Gastrocnemius medialis (tissue), 4 donors: ENCODE results near the gene TAF1B. TPM values are rescaled to one million over a fixed set of nuclear protein-coding genes. Genes with fewer than 3 reads are reported as not detected.

Experiments used
- ATAC-seq, 2 donors: fragments of 150-250 bp; one replicate each; pipeline ENCODE4 v1.9.1; 2016
- DNase-seq, 2 donors: peaks; one replicate each; pipeline ENCODE4 v3.0.0-alpha.2; 2019
- H3K27ac ChIP-seq, 4 donors: fragments of 200-600 bp; sonication (generic); 1 replicate in 1 of 4; 2 replicates in 3 of 4; pipeline ENCODE4 v1.5.1; 2016 to 2018; ENCODE audit warnings: mild to moderate bottlenecking in 2 of 4, moderate library complexity in 1 of 4
- H3K27me3 ChIP-seq, 3 donors: fragments of 200-600 bp; sonication (generic) in 2 of 3; 1 replicate in 1 of 3; 2 replicates in 2 of 3; pipeline versions ENCODE4 v1.5.1 to v1.6.0; 2016 to 2019; ENCODE audit warnings: mild to moderate bottlenecking in 1 of 3, moderate library complexity in 1 of 3
- H3K36me3 ChIP-seq, 2 donors: fragments of 200-600 bp; sonication (generic) in 1 of 2; one replicate each; pipeline ENCODE4 v1.5.1; 2017 to 2018
- H3K4me1 ChIP-seq, 2 donors: fragments of 200-600 bp; sonication (generic) in 1 of 2; one replicate each; pipeline ENCODE4 v1.5.1; 2016 to 2017; ENCODE audit warnings: mild to moderate bottlenecking in 2 of 2
- H3K4me3 ChIP-seq, 4 donors: fragments of 200-600 bp; sonication (generic) in 3 of 4; 1 replicate in 1 of 4; 2 replicates in 3 of 4; pipeline ENCODE4 v1.5.1; 2016 to 2019; ENCODE audit warnings: mild to moderate bottlenecking in 2 of 4
- H3K9me3 ChIP-seq, 3 donors: fragments of 200-600 bp; sonication (generic) in 2 of 3; 1 replicate in 1 of 3; 2 replicates in 2 of 3; pipeline ENCODE4 v1.5.1; 2016 to 2019
- POLR2A ChIP-seq, 2 donors: fragments of 450-650 bp; IDR thresholded peaks; one replicate each; pipeline ENCODE4 v1.6.1; 2017; ENCODE audit warnings: antibody characterized with exemption in 2 of 2, mild to moderate bottlenecking in 2 of 2, moderate library complexity in 2 of 2
- in situ Hi-C, 4 donors: fragments of 200-750 bp; cut with MboI; loops; one replicate each; pipeline versions ENCODE4 v1.15.0 to v1.8.0; 2017; ENCODE audit warnings: low sequenced_read_pairs in 4 of 4
- intact Hi-C: fragments of 100-400 bp; cut with DNase I; formaldehyde crosslinking; loops from one replicate; pipeline ENCODE4 v1.15.1; 2023; ENCODE audit warnings: low total_unique reads
- total RNA-seq, 4 donors: library from RNA; depleted of rRNA; stranded (reverse); fragments of >200 nt; gene quantifications; one replicate each; pipeline versions ENCODE4 v1.1.0 to v1.2.3, GENCODE V29; 2016
- TF ChIP-seq, protein P1 (sequence below), 5 experiments: fragments of 450-650 bp in 3 of 5; fragments of 200-600 bp in 2 of 5; sonication (generic) in 2 of 5; IDR thresholded peaks in 4 of 5; conservative IDR thresholded peaks in 1 of 5; 1 replicate in 4 of 5; 2 replicates in 1 of 5; pipeline ENCODE4 v1.5.1; 2016 to 2019; ENCODE audit warnings: antibody characterized with exemption in 5 of 5, mild to moderate bottlenecking in 3 of 5, moderate library complexity in 3 of 5

The TAF1B gene
- 1 to 10 TPM; 5.0 to 8.4 (median 7.3) TPM for total RNA-seq

DNA sequence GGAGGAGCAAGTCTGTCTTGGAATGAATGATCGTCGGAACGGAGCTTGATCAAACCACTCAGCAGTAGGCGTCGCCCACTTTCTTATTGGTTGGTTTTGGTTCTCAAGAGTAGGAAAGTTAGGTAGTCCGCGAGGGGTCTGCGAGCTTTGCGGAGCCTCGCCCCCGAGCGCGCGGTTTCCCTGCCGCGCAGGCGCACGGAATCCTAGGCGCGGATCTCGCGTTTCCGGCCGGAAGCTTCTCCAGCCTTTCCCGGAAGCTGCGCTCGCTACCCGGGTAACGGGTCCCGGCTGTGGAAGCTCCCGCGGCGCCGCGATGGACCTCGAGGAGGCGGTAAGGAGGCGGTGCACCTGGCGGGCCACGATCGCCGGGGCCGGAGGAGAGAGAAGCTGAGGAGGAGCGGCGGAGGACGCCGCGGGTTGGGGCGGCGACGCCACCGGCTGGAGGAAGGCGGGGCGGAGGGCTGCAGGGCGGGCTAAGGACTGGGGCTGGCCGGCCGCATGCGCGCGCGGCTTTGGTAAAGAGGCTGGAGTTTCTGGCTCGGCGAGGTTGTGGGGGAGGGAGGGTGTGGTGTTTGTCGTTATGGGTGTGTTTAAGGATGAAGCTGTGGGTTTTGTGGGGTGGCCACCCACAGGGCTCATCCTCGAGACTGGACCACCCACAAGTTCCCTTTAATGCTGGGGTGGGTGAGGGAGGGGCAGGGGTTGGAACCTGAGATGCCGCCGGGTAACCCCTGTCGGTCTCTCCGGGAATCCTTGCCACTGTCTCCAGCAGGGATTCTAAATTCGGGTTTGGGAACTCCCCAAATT, at the start of gene TAF1B:
TSS of gene TAF1B (plus strand) at position 246 of the 807 bp plus-strand sequence. CDS start at position 314, 68 bp downstream.
- Histone ChIP-seq H3K36me3 (peaks cover 0 to 15% of the 10 kb centered on the region in 2 donors), H3K27me3 (no peaks in the 10 kb centered on the region), H3K27ac (peak within 1 kb of the TSS; percentile 80 to 95 (median 88)), H3K4me3 (peak within 1 kb of the TSS; percentile 74 to 97 (median 90)), H3K4me1 (peaks cover 17 to 22% of the 10 kb centered on the region in 2 donors), H3K9me3 (no peaks in the 10 kb centered on the region)
- ATAC-seq, result peak; percentile 93 to 94
- peak; percentile 61 to 81 for DNase-seq
- in situ Hi-C loops, result loop anchor here in 1 of 4 donors (25.0 kb wide), 1 partner anchor 219 kb away; no protein-coding TSS in a partner anchor
- TF ChIP-seq, protein P1, sequence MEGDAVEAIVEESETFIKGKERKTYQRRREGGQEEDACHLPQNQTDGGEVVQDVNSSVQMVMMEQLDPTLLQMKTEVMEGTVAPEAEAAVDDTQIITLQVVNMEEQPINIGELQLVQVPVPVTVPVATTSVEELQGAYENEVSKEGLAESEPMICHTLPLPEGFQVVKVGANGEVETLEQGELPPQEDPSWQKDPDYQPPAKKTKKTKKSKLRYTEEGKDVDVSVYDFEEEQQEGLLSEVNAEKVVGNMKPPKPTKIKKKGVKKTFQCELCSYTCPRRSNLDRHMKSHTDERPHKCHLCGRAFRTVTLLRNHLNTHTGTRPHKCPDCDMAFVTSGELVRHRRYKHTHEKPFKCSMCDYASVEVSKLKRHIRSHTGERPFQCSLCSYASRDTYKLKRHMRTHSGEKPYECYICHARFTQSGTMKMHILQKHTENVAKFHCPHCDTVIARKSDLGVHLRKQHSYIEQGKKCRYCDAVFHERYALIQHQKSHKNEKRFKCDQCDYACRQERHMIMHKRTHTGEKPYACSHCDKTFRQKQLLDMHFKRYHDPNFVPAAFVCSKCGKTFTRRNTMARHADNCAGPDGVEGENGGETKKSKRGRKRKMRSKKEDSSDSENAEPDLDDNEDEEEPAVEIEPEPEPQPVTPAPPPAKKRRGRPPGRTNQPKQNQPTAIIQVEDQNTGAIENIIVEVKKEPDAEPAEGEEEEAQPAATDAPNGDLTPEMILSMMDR (IDR thresholded peaks at IDR 0.05 in 4 of 5, conservative IDR thresholded peaks at IDR 0.05 in 1 of 5), result peak in 1 of 5 experiments; percentile 25
- TF ChIP-seq POLR2A (IDR thresholded peaks at IDR 0.05), result peak; percentile 66 to 75
- intact Hi-C loops, result loop anchor here (1.0 to 5.0 kb wide), 4 partner anchors 29 to 199 kb away; partner anchors contain the start of genes GRHL1 and KLF11

DNA sequence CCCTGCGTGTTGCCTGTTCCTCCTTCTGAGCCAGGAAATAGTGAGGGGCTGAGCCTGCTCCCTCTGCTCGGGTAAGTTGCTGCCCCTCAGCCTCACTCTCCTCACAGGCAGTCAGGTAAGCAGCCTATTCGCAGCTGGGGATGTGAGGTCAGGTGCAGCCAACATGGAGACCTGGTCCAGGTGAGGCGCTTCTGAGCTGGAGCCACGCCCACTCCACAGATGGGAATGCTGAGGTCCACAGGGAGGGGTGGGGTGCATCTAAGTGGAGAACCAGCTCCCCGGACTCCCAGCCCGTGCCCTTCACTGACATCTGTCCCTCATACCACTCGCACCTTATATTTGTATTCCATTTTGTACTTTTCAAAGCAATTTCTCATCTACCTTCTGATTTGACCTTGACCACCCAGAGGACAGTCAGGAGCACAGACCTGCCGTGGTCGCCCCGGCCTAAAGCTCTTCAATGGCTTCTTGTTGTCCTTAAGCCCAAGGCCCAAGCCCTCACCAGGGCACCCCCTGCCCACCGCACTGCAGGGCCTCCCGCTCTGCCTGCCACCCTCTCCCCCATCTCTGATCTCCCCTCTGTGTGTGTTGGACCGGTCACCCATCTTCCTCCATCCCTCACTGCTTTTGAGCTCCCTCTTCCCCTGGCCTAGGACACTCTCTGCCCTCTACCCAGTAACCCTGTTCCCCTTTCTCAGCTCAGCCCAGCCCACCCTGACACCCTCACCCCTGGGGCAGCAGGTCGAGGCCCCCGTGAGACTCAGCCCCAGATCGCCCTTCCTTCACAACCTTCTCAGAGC, 49.2 kb upstream of the TAF1B start:
- DNase-seq (no peak), ATAC-seq (no peak)
- H3K9me3 ChIP-seq, result no peaks in the 10 kb centered on the region
- H3K36me3 ChIP-seq, result no peaks in the 10 kb centered on the region
- no peak overlapping the region for H3K27ac ChIP-seq
- H3K4me1 ChIP-seq, result no peaks in the 10 kb centered on the region
- H3K4me3 ChIP-seq, result no peak overlapping the region
- no peak for TF ChIP-seq POLR2A (IDR thresholded peaks at IDR 0.05)
- TF ChIP-seq, protein P1 (IDR thresholded peaks at IDR 0.05 in 4 of 5, conservative IDR thresholded peaks at IDR 0.05 in 1 of 5), result no peak
- intact Hi-C loops, result no loop called here
- in situ Hi-C loops, result no loop called here
- no peaks in the 10 kb centered on the region for H3K27me3 ChIP-seq

DNA sequence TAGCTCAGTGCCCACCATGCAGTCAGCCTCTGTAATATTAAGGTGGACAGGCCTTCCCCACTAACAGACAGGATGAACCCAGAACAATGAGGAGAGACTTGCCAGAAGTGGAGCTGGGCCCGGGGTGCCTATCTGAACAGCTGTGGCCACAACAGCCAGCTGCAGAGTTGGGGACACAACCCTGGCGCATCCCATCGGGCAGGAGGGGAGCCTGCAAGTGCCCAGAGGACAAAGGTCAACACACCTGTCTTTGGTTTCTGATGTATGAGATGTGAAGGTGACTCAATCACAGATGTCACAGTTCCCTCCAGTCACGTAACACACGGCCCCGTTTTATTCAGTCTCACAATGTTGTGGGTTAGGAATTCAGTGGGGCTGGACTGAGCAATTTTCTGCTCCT, 48.2 kb upstream of the TAF1B start:
- DNase-seq, result no peak
- no peak for ATAC-seq
- Histone ChIP-seq H3K27ac (no peak overlapping the region), H3K36me3 (no peaks in the 10 kb centered on the region), H3K27me3 (no peaks in the 10 kb centered on the region), H3K4me1 (peaks cover 1 to 3% of the 10 kb centered on the region in 2 donors), H3K9me3 (no peaks in the 10 kb centered on the region), H3K4me3 (no peak overlapping the region)
- in situ Hi-C loops, result no loop called here
- TF ChIP-seq POLR2A (IDR thresholded peaks at IDR 0.05), result no peak
- TF ChIP-seq, protein P1 (IDR thresholded peaks at IDR 0.05 in 4 of 5, conservative IDR thresholded peaks at IDR 0.05 in 1 of 5), result no peak
- intact Hi-C loops, result no loop called here

DNA sequence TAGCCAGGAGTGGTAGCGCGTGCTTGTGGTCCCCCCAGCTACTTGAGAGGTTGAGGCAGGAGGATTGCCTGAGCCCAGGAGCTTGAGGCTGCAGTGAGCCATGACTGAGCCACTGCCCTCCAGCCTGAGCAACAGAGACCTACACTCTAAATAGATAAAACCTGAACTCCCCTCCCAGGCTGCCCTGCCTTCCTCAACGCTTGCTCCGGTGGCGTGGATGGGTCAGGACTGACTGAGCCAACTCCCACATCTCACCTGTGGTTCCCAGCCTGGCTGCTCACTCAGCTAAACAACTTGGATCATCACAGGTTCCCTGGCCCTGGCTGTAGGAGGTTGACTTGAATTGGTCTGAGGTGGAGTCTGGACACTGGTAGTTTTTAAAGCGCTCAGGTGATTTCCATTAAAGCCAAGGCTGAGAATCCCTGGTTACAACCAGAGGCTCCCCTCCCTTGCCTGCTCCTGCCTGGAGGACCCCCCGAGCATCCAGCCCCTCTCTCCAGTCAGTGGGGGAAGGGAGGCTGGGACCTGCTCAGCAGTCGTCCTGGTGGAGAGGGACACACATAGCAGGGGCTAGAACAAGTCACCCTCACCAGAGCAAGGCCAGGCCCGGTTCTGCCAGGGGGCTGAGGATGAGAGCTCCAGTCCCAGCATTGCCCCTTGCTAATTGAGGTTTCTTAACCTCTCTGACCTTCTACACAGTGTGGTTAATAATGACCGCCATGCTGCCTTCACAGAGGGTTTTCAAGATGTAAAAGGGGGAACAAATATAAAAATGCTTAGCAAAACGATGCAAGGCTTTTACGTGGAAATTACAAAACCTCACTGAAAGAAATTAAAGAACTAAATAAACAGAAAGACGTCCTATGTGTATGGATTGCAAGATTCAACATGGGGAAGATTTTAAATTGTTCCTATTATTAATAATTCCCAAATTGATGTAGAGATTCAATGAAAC, 46.9 kb upstream of the TAF1B start:
- TF ChIP-seq, protein P1 (IDR thresholded peaks at IDR 0.05 in 4 of 5, conservative IDR thresholded peaks at IDR 0.05 in 1 of 5), result no peak
- no peak for TF ChIP-seq POLR2A (IDR thresholded peaks at IDR 0.05)
- in situ Hi-C loops, result no loop called here
- Histone ChIP-seq H3K27me3 (no peaks in the 10 kb centered on the region), H3K36me3 (no peaks in the 10 kb centered on the region), H3K9me3 (no peaks in the 10 kb centered on the region), H3K27ac (no peak overlapping the region), H3K4me1 (peaks cover 10 to 13% of the 10 kb centered on the region in 2 donors), H3K4me3 (no peak overlapping the region)
- DNase-seq (peak in 1 of 2 donors; percentile 10), ATAC-seq (no peak)
- intact Hi-C loops, result no loop called here
